Peyer's patch (tissue), 4 donors: ENCODE results near the gene ABCC8.

Experiments
- CTCF ChIP-seq, 6 experiments: fragments of 450-650 bp in 4 of 6; fragments of 200-600 bp in 2 of 6; sonication (generic) in 1 of 6; IDR thresholded peaks; one replicate each; pipeline ENCODE4 v1.5.1; 2017 to 2019; ENCODE audit warnings: antibody characterized with exemption in 6 of 6, mild to moderate bottlenecking in 3 of 6, moderate library complexity in 1 of 6
- POLR2A ChIP-seq, 2 donors: fragments of 450-650 bp; IDR thresholded peaks; one replicate each; pipeline ENCODE4 v1.5.1; 2017; ENCODE audit warnings: antibody characterized with exemption in 2 of 2, mild to moderate bottlenecking in 2 of 2, moderate library complexity in 2 of 2

- TF ChIP-seq POLR2A (IDR thresholded peaks at IDR 0.05) (no peak), CTCF (IDR thresholded peaks at IDR 0.05) (no peak)
Measured at GRCh38 chr11:17406818-17407149, 69.9 kb downstream of the ABCC8 start.
